Central memory CD8-positive, alpha-beta T cell (primary cell): ENCODE measurements around the gene LRMDA.

ENCODE experiments used
- ATAC-seq: fragments of 150-1000 bp; cut with Tn5 transposase; replicated peaks from 2 replicates; pipeline ENCODE4 v1.10.0; 2022; ENCODE audit warnings: mild to moderate bottlenecking, moderate FRiP score, moderate number of reproducible peaks; ENCODE audit not compliant: poor library complexity, severe bottlenecking; ENCODE audit errors: extremely low read depth
- DNase-seq, 2 donors: peaks; one replicate each; pipeline ENCODE4 v3.0.0; 2021; ENCODE audit warnings: low spot score in 2 of 2
- H3K27ac Mint-ChIP-seq: one replicate; pipeline ENCODE4 v1.8.0; 2022; ENCODE audit warnings: low read depth, mild to moderate bottlenecking, moderate library complexity, mixed read lengths
- H3K27me3 Mint-ChIP-seq: one replicate; pipeline ENCODE4 v1.8.0; 2022; ENCODE audit warnings: mixed read lengths
- H3K36me3 Mint-ChIP-seq: one replicate; pipeline ENCODE4 v1.8.0; 2022; ENCODE audit warnings: mild to moderate bottlenecking, moderate library complexity, mixed read lengths; ENCODE audit not compliant: insufficient read depth
- H3K4me1 Mint-ChIP-seq: one replicate; pipeline ENCODE4 v1.8.0; 2022; ENCODE audit warnings: mixed read lengths
- H3K4me3 Mint-ChIP-seq: one replicate; pipeline ENCODE4 v1.8.0; 2022; ENCODE audit warnings: mild to moderate bottlenecking, moderate library complexity, mixed read lengths
- H3K9me3 Mint-ChIP-seq: one replicate; pipeline ENCODE4 v1.8.0; 2022; ENCODE audit warnings: mixed read lengths

The LRMDA gene

DNA sequence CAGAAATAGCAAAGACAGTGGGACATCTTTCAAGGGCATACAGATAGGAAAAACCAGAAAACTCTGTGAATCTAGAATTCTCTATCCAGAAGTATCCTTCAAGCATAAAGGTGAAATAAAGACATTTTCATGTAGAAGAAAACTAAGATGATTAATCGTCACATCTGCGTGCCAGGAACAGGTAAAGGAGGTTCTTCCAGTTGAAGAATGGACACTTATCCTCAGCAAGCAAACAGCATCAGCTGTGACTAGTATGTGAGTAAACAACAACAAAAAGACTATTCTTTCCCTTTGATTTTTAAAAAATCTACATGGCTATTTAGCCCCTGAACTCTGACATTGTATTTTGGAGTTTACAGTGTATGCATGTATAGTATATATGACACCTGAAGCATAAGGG, 124.9 kb downstream of the LRMDA start:
- DNase-seq: no peak
- Mint-ChIP-seq H3K4me1 (no peaks in the 10 kb centered on the region), H3K9me3 (peaks cover 5% of the 10 kb centered on the region)

DNA sequence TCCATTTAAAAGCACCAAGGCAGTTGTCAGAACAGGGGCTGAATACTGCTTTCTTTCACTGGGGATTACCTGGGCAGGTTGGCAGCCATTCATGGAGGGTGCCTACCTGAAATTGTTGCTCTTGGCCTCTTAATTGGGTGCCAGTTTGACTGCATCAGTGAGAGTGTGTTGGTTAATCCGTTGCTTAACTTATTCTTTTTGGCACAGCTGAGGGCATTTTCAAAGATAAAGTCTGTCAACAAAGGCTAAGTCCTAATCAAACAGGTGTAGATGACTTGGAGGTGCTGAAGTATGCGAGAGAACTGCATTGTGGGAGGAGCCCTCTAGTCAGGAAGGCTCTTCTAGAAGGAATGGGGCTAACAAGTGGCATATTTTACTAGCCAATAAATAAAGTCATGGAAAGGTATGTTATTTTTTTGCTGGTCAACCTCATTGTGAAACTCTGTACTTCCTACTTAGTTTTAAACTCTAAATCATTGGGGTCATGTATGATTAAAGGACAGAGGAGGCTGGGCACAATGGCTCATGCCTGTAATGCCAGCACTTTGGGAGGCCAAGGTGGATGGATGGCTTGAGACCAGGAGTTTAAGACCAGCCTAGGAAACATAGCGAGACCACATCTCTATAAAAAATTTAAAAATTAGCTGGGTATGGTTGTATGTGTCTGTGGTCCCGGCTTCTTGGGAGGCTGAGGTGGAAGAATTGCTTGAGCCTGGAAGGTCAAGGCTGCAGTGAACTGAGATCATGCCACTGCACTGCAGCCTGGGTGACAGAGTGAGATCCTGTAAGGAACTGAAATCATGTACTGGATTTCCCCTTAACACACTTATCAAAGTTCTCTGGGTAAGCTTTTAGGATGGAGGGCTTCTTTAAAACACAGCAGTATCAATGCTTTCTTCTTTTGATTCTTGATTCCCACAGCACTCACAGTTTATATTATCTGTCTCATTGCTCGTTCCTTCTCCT, 134.1 kb downstream of the LRMDA start:
- H3K27ac Mint-ChIP-seq: no peak overlapping the region
- peaks cover 29% of the 10 kb centered on the region for H3K27me3 Mint-ChIP-seq
- DNase-seq (no peak), ATAC-seq (no peak)
- no peaks in the 10 kb centered on the region for H3K4me1 Mint-ChIP-seq
- no peak overlapping the region for H3K4me3 Mint-ChIP-seq
- no peaks in the 10 kb centered on the region for H3K36me3 Mint-ChIP-seq
- peaks cover 16% of the 10 kb centered on the region for H3K9me3 Mint-ChIP-seq

More for the DNA sequence above, 124.9 kb downstream of the LRMDA start:
- no peak overlapping the region for H3K4me3 Mint-ChIP-seq
- no peak for ATAC-seq
- no peak overlapping the region for H3K27ac Mint-ChIP-seq
- H3K27me3 Mint-ChIP-seq: no peaks in the 10 kb centered on the region
- H3K36me3 Mint-ChIP-seq: no peaks in the 10 kb centered on the region

DNA sequence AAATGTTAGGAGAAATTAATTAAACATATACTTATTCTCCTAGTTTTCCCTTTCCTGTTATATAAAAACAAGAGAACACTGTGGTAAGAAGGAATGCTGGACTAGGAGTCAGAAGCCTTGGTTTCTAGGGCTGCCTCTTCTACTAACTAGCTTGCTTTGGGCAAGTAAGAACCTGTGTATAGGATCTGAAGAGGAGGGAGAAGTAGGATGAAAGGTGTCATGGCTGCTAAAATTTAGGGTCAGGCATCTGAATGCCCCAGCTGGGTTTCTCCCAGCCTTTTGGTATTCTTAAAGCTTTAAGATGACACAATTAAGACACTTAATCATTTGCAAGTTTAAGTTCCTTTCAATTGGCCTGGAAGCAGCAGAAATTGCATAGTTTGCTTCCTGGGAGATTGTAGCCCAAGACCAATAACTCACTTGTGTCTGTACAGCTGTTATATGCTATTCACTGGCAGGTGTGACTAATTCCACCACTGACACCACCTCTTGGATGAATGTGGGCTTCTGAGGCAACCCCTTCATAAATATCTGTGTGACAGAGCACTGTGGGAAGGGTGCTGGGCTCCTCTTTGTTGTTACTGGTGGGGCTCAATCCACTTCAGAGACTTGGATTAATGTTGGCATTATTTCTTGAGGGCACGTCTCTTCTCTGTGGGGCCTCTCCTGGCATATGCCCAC, 137.2 kb downstream of the LRMDA start:
- no peaks in the 10 kb centered on the region for H3K4me1 Mint-ChIP-seq
- no peak for ATAC-seq
- H3K36me3 Mint-ChIP-seq: no peaks in the 10 kb centered on the region
- no peak for DNase-seq
- no peak overlapping the region for H3K27ac Mint-ChIP-seq
- peaks cover 29% of the 10 kb centered on the region for H3K27me3 Mint-ChIP-seq
- H3K4me3 Mint-ChIP-seq: no peak overlapping the region
- H3K9me3 Mint-ChIP-seq: peaks cover 21% of the 10 kb centered on the region

DNA sequence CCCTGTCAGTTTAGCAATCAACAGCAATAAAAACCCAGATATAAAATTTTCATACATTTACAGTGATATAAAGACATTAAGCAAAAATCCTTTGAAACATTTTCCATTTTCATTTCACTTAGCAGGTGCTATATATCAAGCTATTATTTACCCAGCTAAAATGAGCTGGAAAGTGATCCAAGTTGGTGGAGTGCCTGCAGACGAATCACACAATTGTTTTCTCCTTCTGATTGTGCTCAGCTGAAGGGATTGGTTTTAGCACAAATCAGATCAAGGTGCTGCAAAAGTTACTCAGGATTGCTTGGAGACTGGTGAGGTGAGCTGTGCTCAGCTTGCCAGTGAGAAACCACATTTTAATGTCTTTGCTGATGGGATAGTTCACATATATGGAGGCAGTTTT, 138.1 kb downstream of the LRMDA start:
- DNase-seq (no peak), ATAC-seq (no peak)
- Mint-ChIP-seq H3K9me3 (peaks cover 26% of the 10 kb centered on the region), H3K36me3 (no peaks in the 10 kb centered on the region), H3K4me1 (no peaks in the 10 kb centered on the region), H3K27ac (no peak overlapping the region), H3K27me3 (peaks cover 31% of the 10 kb centered on the region), H3K4me3 (no peak overlapping the region)

DNA sequence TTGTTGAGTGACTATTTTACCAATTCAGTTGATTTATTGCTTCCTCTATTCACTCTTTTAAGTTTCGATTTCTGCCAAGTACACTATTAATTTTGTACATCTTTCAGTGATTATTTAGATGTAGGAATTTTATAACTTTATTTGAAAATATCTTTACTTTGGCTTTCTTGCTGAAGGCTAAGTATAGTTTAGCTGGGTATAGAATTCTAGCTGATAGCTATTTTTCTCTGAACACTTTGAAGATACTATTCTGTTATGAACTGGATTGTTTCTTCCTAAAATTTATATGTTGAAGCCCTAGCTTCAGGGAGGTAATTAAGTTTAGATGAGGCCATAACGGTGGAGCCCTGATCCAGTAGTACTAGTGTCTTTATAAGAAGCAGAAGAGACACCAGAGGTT, 141.1 kb downstream of the LRMDA start:
- H3K4me1 Mint-ChIP-seq: no peaks in the 10 kb centered on the region
- H3K9me3 Mint-ChIP-seq: peaks cover 22% of the 10 kb centered on the region
- H3K27me3 Mint-ChIP-seq: peaks cover 17% of the 10 kb centered on the region
- no peak overlapping the region for H3K4me3 Mint-ChIP-seq
- H3K36me3 Mint-ChIP-seq: no peaks in the 10 kb centered on the region
- no peak for DNase-seq
- no peak for ATAC-seq
- H3K27ac Mint-ChIP-seq: no peak overlapping the region

DNA sequence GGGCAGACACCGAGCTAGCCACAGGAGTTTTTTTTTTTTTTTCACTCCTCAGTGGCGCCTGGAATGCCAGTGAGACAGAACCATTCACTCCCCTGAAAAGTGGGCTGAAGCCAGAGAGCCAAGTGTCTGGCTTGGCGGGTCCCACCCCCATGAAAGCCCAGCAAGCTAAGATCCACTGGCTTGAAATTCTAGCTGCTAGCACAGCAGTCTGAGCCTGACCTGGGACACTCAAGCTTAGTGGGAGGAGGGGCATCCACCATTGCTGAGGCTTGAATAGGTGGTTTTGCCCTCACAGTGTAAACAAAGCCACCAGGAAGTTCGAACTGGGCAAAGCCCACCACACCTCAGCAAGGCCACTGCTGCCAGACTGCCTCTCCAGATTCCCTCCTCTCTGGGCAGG, 144.5 kb downstream of the LRMDA start:
- Mint-ChIP-seq H3K36me3 (no peaks in the 10 kb centered on the region), H3K9me3 (peaks cover 31% of the 10 kb centered on the region), H3K27ac (no peak overlapping the region), H3K4me3 (no peak overlapping the region), H3K4me1 (no peaks in the 10 kb centered on the region), H3K27me3 (peaks cover 12% of the 10 kb centered on the region)
- DNase-seq (no peak), ATAC-seq (no peak)

DNA sequence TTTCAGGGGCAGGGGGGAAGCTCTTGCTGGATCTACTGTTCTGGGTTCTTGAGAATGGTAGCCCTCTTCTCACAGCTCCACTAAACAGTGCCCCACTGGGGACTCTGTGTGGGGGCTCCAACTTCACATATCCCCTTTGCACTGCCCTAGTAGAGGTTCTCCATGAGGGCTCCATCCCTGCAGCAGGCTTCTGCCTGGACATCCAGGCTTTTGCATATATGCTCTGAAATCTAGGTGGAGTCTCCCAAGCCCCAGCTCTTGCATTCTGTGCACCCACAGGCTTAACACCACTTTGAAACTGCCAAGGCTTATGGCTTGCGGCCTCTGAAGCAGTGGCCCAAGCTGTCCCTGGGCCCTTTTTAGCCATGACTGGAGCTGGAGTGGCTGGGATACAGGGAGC, 150.7 kb downstream of the LRMDA start:
- Mint-ChIP-seq H3K4me3 (no peak overlapping the region), H3K27ac (no peak overlapping the region), H3K36me3 (no peaks in the 10 kb centered on the region), H3K4me1 (no peaks in the 10 kb centered on the region), H3K9me3 (peaks cover 27% of the 10 kb centered on the region), H3K27me3 (no peaks in the 10 kb centered on the region)
- DNase-seq: no peak
- no peak for ATAC-seq

DNA sequence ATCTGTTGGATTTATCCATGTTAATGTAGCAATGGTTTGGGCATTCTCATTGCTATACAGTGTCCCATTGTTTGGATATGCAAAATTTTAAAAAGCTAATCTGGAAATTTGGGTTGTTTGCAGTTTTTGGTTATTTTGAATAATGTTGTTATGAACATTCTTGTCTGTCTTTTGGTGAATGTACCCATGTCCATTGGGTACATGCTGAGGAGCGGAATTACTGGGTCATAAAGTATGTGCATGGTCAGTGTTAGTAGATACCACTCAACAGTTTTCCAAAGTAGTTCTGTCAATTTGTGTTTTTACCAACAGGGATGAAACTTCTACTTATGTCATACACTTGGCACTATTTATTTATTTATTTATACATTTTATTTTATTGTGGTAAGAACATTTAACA, 153.9 kb downstream of the LRMDA start:
- no peaks in the 10 kb centered on the region for H3K36me3 Mint-ChIP-seq
- ATAC-seq (no peak), DNase-seq (no peak)
- no peaks in the 10 kb centered on the region for H3K27me3 Mint-ChIP-seq
- H3K4me1 Mint-ChIP-seq: no peaks in the 10 kb centered on the region
- H3K9me3 Mint-ChIP-seq: peaks cover 12% of the 10 kb centered on the region
- no peak overlapping the region for H3K4me3 Mint-ChIP-seq
- no peak overlapping the region for H3K27ac Mint-ChIP-seq

DNA sequence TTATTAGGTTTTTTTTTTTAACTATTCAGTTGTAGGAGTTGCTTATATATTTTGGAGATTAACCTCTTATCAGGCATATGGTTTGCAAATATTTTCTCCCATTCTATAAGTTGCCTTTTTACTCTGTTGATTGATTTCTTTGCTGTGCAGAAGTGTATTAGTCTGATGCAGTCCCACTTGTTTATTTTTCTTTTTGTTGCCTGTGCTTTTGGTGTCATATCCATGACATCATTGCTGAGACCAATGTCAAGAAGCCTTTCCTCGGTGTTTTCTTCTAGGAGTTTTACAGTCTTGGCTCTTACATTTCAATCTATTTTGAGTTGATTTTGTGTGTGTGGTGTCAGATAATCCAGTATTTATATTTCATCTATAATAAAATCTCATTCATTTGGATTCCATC, 155.4 kb downstream of the LRMDA start:
- H3K4me3 Mint-ChIP-seq: no peak overlapping the region
- no peaks in the 10 kb centered on the region for H3K36me3 Mint-ChIP-seq
- H3K9me3 Mint-ChIP-seq: peaks cover 12% of the 10 kb centered on the region
- no peak for ATAC-seq
- no peak overlapping the region for H3K27ac Mint-ChIP-seq
- H3K27me3 Mint-ChIP-seq: peaks cover 6% of the 10 kb centered on the region
- H3K4me1 Mint-ChIP-seq: no peaks in the 10 kb centered on the region
- no peak for DNase-seq

DNA sequence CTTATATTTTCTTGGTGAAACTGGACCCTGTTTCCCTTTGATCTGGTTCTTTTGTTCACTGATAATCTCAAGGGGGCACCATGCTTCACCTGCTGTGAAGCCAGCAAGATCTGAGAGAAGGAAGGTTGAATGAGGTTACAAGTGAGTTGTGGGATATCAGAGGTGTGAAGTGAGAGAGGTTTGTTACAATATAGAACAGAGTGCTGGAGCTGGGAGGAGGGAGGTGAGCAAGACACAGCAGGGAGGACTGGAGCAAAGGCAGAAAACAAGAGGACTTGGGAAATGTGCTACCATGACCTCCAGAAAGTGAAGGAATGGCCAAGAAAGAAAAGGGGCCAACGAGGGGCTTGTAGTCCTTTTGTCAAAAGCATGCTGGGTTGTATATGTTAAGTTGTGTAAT, 156.6 kb downstream of the LRMDA start:
- no peak overlapping the region for H3K4me3 Mint-ChIP-seq
- peaks cover 8% of the 10 kb centered on the region for H3K9me3 Mint-ChIP-seq
- ATAC-seq (no peak), DNase-seq (no peak)
- no peaks in the 10 kb centered on the region for H3K4me1 Mint-ChIP-seq
- H3K27me3 Mint-ChIP-seq: peaks cover 18% of the 10 kb centered on the region
- no peak overlapping the region for H3K27ac Mint-ChIP-seq
- no peaks in the 10 kb centered on the region for H3K36me3 Mint-ChIP-seq

DNA sequence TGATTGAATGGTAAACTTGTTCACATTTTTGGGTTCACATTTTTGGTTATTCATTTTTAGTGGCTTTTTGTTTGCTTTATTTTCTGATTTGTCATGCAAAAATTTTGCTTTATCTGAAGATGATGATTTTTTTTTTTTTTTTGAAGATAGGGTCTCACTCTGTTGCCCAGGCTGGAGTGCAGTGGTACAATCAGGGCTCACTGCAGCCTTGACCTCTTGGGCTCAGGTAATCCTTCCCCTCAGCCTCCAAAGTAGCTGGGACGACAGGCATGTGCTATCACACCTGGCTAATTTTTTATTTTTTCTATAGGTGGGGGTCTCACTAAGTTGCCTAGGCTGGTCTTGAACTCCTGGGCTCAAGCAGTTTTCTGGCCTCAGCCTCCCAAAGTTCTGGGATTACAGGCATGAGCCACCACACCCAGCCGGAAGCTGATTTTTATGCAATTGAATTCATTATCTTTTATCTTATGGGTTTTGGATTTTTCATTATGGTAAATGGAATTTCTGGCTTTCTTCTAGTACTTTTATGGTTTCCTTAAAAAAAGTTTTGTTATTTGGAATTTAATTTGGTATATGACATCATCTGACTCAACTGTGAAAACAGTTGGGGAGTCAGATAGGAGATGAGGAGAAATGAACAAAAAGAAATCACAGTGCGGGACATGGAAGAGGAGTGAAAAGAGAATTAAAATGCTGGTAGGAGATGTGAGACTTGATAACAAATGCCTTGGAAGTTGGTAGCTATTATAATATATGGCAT, 158.7 kb downstream of the LRMDA start:
- Mint-ChIP-seq H3K36me3 (no peaks in the 10 kb centered on the region), H3K27me3 (peaks cover 20% of the 10 kb centered on the region), H3K4me3 (no peak overlapping the region), H3K4me1 (no peaks in the 10 kb centered on the region), H3K27ac (no peak overlapping the region), H3K9me3 (no peaks in the 10 kb centered on the region)
- DNase-seq (no peak), ATAC-seq (no peak)

DNA sequence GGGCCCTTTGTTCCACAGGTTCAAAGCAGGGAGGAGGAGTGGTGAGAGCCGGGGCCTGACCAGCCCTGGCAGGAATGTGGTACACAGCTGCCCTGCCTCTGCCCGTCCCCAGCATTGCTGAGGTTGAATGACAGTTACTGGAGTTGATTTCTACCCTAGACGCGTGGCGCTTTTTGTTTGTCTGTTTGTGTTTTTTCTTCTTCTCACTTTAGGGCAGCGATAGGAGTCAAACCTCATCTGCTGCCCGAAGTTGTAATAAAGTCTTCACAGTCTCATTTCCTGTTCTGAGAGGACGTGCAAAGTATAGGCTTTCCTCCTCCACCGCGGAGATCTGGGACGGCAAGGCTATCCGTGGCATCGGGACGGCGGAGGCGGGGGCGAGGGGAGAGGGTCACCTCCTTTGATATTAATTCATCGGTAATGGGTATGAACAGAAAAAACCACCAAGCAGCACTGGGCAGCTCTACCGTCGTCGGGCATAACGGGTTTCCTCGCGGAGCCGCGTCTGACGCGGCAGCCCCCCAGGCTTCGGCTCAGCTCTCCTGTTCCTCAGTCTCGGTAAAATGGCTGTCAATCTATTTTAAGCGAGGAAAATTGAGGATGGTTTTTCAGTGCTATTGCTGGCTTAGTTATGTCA, 160.8 kb downstream of the LRMDA start:
- ATAC-seq: no peak
- H3K4me1 Mint-ChIP-seq: no peaks in the 10 kb centered on the region

More for the DNA sequence above, 160.8 kb downstream of the LRMDA start:
- Mint-ChIP-seq H3K27ac (no peak overlapping the region), H3K9me3 (no peaks in the 10 kb centered on the region), H3K4me3 (no peak overlapping the region), H3K27me3 (peaks cover 20% of the 10 kb centered on the region), H3K36me3 (no peaks in the 10 kb centered on the region)
- DNase-seq: no peak
